ENCODE data around the gene STAP1.
"Not testable (repeated sequence)": the region's sequence is repeated elsewhere in the genome, so short reads cannot be mapped to it uniquely, and the experiment has no call there.

Gene STAP1, protein sequence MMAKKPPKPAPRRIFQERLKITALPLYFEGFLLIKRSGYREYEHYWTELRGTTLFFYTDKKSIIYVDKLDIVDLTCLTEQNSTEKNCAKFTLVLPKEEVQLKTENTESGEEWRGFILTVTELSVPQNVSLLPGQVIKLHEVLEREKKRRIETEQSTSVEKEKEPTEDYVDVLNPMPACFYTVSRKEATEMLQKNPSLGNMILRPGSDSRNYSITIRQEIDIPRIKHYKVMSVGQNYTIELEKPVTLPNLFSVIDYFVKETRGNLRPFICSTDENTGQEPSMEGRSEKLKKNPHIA

DNA sequence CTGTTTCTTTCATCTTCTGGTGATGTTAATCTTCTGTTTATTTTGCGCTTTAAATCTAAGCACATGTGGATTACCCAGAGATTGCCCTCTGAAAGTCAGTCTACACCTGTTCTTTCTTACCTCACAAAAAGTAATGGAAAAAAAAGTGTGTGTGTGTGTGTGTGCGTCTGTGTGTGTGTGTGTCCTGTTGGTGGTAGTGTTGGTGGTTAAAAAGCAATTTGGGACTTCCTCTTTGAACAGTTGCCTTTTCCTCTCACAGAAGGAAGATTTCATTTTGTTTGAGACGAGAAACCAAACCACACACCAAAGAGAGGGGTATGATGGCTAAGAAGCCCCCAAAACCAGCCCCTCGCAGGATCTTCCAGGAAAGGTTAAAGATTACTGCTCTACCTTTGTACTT lies at the start of gene STAP1:
TSS of gene STAP1 (plus strand) at position 235 of the 400 bp plus-strand sequence. CDS start at position 318, 83 bp downstream.
- peaks cover 21% of the 10 kb centered on the region for H3K4me1 Mint-ChIP-seq (ENCODE audit: low read depth)
- no peaks in the 10 kb centered on the region for H3K27me3 Mint-ChIP-seq
- H3K9me3 Mint-ChIP-seq (ENCODE audit: low read depth), result no peaks in the 10 kb centered on the region
- no peaks in the 10 kb centered on the region for H3K36me3 Mint-ChIP-seq
- peak within 1 kb of the TSS; percentile 75 for H3K4me3 Mint-ChIP-seq
- H3K27ac Mint-ChIP-seq, result peak within 1 kb of the TSS; percentile 38

DNA sequence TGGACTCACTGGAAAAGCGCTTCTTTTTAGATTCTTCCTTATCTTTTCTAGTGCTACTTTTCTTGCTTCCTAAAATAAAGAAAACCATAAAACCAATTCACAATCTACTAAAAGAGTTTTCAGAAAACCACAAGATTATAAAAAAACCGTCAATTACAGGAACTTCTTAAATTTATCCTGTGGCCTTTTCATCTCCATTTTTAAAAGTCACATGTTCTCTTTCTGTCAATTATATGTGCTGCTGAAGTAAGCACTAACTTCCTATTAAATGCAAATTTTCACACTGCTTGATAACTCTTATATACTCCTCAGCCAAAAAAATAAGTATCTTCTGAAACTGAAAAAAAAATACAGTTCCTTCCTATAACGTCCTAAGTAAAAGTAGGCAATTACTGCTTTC lies 46.0 kb upstream of the STAP1 start:
- Mint-ChIP-seq H3K9me3 (ENCODE audit: low read depth) (no peaks in the 10 kb centered on the region), H3K36me3 (peaks cover 18% of the 10 kb centered on the region), H3K27me3 (no peaks in the 10 kb centered on the region), H3K4me3 (no peak overlapping the region), H3K4me1 (ENCODE audit: low read depth) (peaks cover 17% of the 10 kb centered on the region), H3K27ac (peak overlapping the region; percentile 42)

DNA sequence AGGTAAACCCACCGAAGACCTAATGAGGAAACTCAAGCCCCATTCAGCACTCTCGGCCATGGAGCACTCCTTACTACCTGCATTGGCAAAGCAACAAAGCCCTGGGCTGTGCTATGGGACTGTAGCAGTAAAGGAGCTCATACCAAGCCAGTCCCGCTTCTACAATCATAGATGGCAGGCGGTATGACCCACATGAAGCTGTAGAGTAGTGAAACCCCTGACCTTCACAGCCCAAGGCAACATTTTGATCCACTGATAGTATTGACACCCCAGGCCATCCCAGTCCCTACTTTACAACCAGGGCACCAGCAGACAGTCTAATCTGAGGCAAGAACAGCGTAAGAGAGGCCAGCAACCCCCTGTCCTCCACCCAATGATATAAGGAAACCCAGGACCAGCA lies 38.4 kb upstream of the STAP1 start:
- H3K4me3 Mint-ChIP-seq, result no peak overlapping the region
- peak overlapping the region; percentile 8 for H3K27ac Mint-ChIP-seq
- H3K4me1 Mint-ChIP-seq (ENCODE audit: low read depth), result peaks cover 46% of the 10 kb centered on the region
- H3K36me3 Mint-ChIP-seq, result peaks cover 26% of the 10 kb centered on the region
- H3K9me3 Mint-ChIP-seq (ENCODE audit: low read depth), result no peaks in the 10 kb centered on the region
- H3K27me3 Mint-ChIP-seq, result no peaks in the 10 kb centered on the region

DNA sequence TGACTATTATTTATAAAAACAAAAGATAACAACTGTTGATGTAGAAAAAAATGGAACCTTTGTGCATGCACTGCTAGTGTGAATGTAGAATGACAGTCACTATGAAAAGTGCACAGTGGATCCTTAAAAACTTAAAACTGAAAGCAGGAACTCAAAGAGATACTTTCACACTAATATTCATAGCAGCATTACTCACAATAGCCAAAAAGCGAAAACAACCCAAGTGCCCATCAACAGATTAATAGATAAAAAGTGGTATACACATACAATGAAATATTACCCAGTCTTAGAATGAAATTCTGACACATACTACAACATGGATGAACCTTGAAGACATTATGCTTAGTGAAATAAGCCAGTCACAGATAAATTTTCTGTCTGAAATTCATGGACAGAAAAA lies 37.0 kb upstream of the STAP1 start:
- H3K4me1 Mint-ChIP-seq (ENCODE audit: low read depth), result peaks cover 57% of the 10 kb centered on the region
- H3K27ac Mint-ChIP-seq, result peak overlapping the region; percentile 41
- peaks cover 33% of the 10 kb centered on the region for H3K36me3 Mint-ChIP-seq
- no peak overlapping the region for H3K4me3 Mint-ChIP-seq
- no peaks in the 10 kb centered on the region for H3K9me3 Mint-ChIP-seq (ENCODE audit: low read depth)
- H3K27me3 Mint-ChIP-seq, result no peaks in the 10 kb centered on the region

DNA sequence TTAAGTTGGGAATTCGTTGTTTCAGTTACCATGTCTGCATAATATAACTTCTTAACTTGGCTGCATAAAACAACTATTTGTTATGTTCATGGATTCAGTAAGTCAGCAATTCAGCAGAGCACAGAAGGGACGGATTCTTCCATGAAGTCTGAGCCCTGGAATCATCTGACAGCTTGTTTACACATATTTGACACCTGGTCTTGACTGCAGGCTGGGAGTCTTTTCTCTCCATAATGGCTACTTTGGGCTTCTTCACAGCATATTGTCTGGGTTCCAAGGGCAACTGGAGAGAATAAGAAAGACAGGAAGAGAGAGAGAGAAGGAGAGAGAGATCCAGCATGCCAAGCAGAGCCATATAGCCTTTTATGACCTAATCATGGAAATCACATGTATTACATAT lies 36.3 kb upstream of the STAP1 start:
- Mint-ChIP-seq H3K4me3 (no peak overlapping the region), H3K27me3 (no peaks in the 10 kb centered on the region), H3K36me3 (peaks cover 38% of the 10 kb centered on the region)

GRCh38 chr4:67522851-67523671 lies 35.5 kb upstream of the STAP1 start:
- Mint-ChIP-seq H3K4me1 (ENCODE audit: low read depth) (peaks cover 69% of the 10 kb centered on the region), H3K9me3 (ENCODE audit: low read depth) (peaks cover 3% of the 10 kb centered on the region), H3K36me3 (peaks cover 37% of the 10 kb centered on the region), H3K4me3 (peak overlapping the region; percentile 52), H3K27ac (peak overlapping the region; percentile 90), H3K27me3 (no peaks in the 10 kb centered on the region)

More for the DNA sequence above, 36.3 kb upstream of the STAP1 start:
- Mint-ChIP-seq H3K27ac (peak overlapping the region; percentile 90), H3K9me3 (ENCODE audit: low read depth) (peaks cover 3% of the 10 kb centered on the region), H3K4me1 (ENCODE audit: low read depth) (peaks cover 64% of the 10 kb centered on the region)

- peak overlapping the region; percentile 24 for H3K27ac Mint-ChIP-seq
- H3K4me1 Mint-ChIP-seq (ENCODE audit: low read depth), result peaks cover 77% of the 10 kb centered on the region
- not testable (repeated sequence) for H3K9me3 Mint-ChIP-seq (ENCODE audit: low read depth); H3K27me3 Mint-ChIP-seq
- peak overlapping the region; percentile 11 for H3K4me3 Mint-ChIP-seq
- H3K36me3 Mint-ChIP-seq, result peaks cover 38% of the 10 kb centered on the region
Observed at GRCh38 chr4:67524140-67524539, 34.4 kb upstream of the STAP1 start.

DNA sequence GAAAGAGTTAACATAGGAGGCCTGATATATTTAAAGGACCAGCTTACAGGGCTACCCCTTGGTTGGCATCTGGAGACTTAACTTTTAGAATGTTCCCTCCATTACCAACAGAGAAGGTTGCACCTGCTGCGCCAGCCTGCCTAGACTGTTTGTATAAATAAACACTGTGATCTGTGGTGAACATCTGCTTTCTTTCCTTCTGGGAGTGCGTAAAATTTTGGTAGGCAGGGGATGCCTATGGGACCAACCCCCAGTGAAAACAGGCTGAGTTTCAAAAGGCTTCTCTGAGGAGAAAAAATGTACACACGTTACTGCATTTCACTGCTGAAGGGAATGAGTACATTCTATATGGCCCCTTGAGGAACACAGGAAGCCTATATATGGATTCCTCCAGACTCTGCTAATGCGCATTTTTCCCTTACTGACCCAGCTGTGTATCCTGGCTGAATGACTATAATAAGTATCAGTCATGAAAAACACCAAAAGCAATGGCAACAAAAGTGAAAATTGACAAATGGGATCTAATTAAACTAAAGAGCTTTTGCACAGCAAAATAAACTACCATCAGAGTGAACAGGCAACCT lies 27.1 kb upstream of the STAP1 start:
- H3K4me1 Mint-ChIP-seq (ENCODE audit: low read depth), result peaks cover 54% of the 10 kb centered on the region
- H3K27ac Mint-ChIP-seq, result no peak overlapping the region

DNA sequence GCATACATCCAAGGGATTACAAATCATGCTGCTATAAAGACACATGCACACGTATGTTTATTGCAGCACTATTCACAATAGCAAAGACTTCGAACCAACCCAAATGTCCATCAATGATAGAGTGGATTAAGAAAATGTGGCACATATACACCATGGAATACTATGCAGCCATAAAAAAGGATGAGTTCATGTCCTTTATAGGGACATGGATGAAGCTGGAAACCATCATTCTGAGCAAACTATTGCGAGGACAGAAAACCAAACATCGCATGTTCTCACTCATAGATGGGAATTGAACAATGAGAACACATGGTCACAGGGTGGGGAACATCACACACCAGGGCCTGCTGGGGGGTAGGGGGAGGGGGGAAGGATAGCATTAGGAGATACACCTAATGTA lies 26.1 kb upstream of the STAP1 start:
- Mint-ChIP-seq H3K36me3 (peaks cover 42% of the 10 kb centered on the region), H3K4me1 (ENCODE audit: low read depth) (peaks cover 46% of the 10 kb centered on the region)
- not testable (repeated sequence) for H3K27ac Mint-ChIP-seq

More for the DNA sequence above, 27.1 kb upstream of the STAP1 start:
- peaks cover 49% of the 10 kb centered on the region for H3K36me3 Mint-ChIP-seq
- H3K9me3 Mint-ChIP-seq (ENCODE audit: low read depth), result peaks cover 3% of the 10 kb centered on the region
- H3K27me3 Mint-ChIP-seq, result no peaks in the 10 kb centered on the region
- H3K4me3 Mint-ChIP-seq, result no peak overlapping the region

DNA sequence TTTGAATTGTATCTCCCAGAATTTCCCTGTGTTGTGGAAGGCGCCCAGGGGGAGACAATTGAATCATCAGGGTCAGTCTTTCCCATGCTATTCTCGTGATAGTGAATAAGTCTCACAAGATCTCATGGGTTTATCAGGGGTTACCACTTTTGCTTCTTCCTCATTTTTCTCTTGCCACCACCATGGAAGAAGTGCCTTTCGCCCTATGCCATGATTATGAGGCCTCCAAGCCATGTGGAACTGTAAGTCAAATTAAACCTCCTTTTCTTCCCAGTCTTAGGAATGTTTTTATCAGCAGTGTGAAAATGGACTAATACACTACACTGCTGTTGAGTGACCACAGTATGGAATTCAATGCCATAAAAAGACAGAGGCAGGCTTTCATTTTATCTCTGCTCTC lies 25.4 kb upstream of the STAP1 start:
- Mint-ChIP-seq H3K36me3 (peaks cover 43% of the 10 kb centered on the region), H3K4me1 (ENCODE audit: low read depth) (peaks cover 41% of the 10 kb centered on the region), H3K27ac (no peak overlapping the region), H3K27me3 (no peaks in the 10 kb centered on the region), H3K9me3 (ENCODE audit: low read depth) (no peaks in the 10 kb centered on the region), H3K4me3 (no peak overlapping the region)

More for the DNA sequence above, 26.1 kb upstream of the STAP1 start:
- not testable (repeated sequence) for H3K9me3 Mint-ChIP-seq (ENCODE audit: low read depth); H3K4me3 Mint-ChIP-seq; H3K27me3 Mint-ChIP-seq

- H3K4me1 Mint-ChIP-seq (ENCODE audit: low read depth), result peaks cover 44% of the 10 kb centered on the region
- no peak overlapping the region for H3K4me3 Mint-ChIP-seq
- peaks cover 41% of the 10 kb centered on the region for H3K36me3 Mint-ChIP-seq
- no peaks in the 10 kb centered on the region for H3K9me3 Mint-ChIP-seq (ENCODE audit: low read depth)
- no peaks in the 10 kb centered on the region for H3K27me3 Mint-ChIP-seq
- H3K27ac Mint-ChIP-seq, result peak overlapping the region; percentile 18
Observed at GRCh38 chr4:67535280-67535840, 23.2 kb upstream of the STAP1 start.

GRCh38 chr4:67539830-67540229 lies 18.7 kb upstream of the STAP1 start:
- no peak overlapping the region for H3K4me3 Mint-ChIP-seq
- H3K4me1 Mint-ChIP-seq (ENCODE audit: low read depth), result peaks cover 52% of the 10 kb centered on the region
- no peaks in the 10 kb centered on the region for H3K27me3 Mint-ChIP-seq
- no peaks in the 10 kb centered on the region for H3K9me3 Mint-ChIP-seq (ENCODE audit: low read depth)
- peak overlapping the region; percentile 59 for H3K27ac Mint-ChIP-seq
- H3K36me3 Mint-ChIP-seq, result peaks cover 18% of the 10 kb centered on the region

DNA sequence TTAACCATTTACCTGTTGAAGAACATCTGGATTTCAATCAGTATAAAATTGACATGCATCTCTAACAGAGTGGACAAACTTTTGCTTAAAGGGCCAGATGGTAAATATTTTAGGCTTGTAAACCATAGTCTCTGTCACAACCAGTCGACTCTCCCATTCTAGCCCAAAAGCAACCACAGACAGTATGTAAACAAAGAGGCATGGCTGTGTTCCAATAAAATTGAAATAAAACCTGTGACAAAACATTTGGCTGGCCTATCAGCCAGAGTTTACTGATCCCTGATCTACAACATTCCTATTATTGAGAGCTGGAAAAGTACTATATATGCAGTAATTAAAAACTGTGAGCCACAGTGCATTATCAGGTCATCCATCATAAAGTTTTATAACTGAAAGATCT lies 16.5 kb upstream of the STAP1 start:
- peaks cover 6% of the 10 kb centered on the region for H3K36me3 Mint-ChIP-seq
- peaks cover 49% of the 10 kb centered on the region for H3K4me1 Mint-ChIP-seq (ENCODE audit: low read depth)
- H3K4me3 Mint-ChIP-seq, result no peak overlapping the region
- no peaks in the 10 kb centered on the region for H3K9me3 Mint-ChIP-seq (ENCODE audit: low read depth)
- H3K27me3 Mint-ChIP-seq, result no peaks in the 10 kb centered on the region
- peak overlapping the region; percentile 77 for H3K27ac Mint-ChIP-seq

DNA sequence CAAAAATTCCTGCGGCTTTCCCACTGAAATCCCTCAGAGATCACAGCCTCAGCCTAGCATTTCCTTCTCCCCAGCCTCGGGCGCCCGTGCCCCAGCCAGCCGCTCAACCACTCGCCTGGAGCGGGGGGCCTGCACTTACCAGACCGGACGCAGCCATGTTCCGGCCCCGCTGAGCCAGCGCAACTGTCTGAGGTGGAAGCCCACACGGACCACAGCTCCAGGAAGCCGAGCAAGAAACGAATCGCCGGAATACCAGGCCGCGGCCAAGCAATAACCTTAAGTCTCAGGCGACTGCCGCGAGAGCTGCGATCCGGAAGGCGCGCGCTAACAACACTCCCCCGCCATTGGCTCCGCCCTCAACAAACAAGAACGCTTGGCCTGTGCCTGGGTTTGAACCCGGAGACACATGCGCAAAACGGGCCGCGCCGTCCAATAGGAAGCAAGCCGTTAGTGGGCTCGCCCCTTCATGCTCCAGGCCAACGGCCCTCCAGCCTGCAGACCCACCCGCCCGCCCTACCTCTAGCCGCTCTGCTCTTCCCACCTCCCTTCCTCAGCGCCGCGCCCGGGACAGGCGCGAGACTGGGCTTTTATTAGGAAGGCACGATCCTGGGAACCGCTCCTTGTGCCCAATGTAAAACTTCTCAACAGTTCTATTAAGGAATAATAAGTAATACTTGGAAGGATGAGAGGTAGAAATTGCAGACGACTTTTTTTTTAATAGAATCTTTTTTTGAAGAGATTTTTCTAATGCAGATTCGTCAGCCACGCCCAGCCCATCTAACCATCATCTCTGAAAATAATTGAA lies 13.1 kb upstream of the STAP1 start, which contains the start of gene CENPC:
TSS of gene CENPC (minus strand) at position 305 of the 805 bp plus-strand sequence. CDS start at position 157, 148 bp downstream.
- peak within 1 kb of the TSS; percentile 99 for H3K27ac Mint-ChIP-seq
- no peaks in the 10 kb centered on the region for H3K27me3 Mint-ChIP-seq
- no peaks in the 10 kb centered on the region for H3K9me3 Mint-ChIP-seq (ENCODE audit: low read depth)
- peaks cover 35% of the 10 kb centered on the region for H3K4me1 Mint-ChIP-seq (ENCODE audit: low read depth)
- no peaks in the 10 kb centered on the region for H3K36me3 Mint-ChIP-seq
- H3K4me3 Mint-ChIP-seq, result peak within 1 kb of the TSS; percentile 99
